ENCODE data around the gene UBASH3B.

DNA sequence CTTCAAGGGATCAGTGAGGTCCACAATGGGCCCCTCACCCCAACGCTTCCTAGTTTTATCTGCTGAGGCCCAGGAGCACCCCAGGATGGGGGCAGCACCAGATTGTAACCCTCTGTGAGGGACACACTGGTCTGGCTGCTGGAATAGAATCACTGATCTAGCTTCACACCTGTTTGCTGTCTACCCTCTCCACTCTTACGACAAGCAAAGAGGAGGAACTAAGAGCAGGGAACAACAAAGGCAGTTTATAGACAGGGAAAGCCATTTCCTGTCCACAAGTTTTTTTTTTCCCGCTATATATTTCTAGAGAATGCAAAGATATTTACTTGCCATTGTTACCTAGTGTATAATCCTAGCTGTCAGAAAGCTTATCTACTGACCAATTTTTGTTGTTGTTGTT, 121.8 kb downstream of the UBASH3B start:
- TF ChIP-seq EZH2 (optimal IDR thresholded peaks at IDR 0.05; ENCODE audit: low read depth, low read length) (no peak), EZH2phosphoT487 (IDR thresholded peaks at IDR 0.05; ENCODE audit: low read length) (no peak)
- TF ChIP-seq, protein P1, sequence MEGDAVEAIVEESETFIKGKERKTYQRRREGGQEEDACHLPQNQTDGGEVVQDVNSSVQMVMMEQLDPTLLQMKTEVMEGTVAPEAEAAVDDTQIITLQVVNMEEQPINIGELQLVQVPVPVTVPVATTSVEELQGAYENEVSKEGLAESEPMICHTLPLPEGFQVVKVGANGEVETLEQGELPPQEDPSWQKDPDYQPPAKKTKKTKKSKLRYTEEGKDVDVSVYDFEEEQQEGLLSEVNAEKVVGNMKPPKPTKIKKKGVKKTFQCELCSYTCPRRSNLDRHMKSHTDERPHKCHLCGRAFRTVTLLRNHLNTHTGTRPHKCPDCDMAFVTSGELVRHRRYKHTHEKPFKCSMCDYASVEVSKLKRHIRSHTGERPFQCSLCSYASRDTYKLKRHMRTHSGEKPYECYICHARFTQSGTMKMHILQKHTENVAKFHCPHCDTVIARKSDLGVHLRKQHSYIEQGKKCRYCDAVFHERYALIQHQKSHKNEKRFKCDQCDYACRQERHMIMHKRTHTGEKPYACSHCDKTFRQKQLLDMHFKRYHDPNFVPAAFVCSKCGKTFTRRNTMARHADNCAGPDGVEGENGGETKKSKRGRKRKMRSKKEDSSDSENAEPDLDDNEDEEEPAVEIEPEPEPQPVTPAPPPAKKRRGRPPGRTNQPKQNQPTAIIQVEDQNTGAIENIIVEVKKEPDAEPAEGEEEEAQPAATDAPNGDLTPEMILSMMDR (IDR thresholded peaks at IDR 0.05; ENCODE audit: low read length), result no peak

Data from MM.1S (cell line).